ENCODE data around the gene MPLKIP.

- TF ChIP-seq JUND (IDR thresholded peaks at IDR 0.05): no peak
- TF ChIP-seq, protein P1, sequence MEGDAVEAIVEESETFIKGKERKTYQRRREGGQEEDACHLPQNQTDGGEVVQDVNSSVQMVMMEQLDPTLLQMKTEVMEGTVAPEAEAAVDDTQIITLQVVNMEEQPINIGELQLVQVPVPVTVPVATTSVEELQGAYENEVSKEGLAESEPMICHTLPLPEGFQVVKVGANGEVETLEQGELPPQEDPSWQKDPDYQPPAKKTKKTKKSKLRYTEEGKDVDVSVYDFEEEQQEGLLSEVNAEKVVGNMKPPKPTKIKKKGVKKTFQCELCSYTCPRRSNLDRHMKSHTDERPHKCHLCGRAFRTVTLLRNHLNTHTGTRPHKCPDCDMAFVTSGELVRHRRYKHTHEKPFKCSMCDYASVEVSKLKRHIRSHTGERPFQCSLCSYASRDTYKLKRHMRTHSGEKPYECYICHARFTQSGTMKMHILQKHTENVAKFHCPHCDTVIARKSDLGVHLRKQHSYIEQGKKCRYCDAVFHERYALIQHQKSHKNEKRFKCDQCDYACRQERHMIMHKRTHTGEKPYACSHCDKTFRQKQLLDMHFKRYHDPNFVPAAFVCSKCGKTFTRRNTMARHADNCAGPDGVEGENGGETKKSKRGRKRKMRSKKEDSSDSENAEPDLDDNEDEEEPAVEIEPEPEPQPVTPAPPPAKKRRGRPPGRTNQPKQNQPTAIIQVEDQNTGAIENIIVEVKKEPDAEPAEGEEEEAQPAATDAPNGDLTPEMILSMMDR (IDR thresholded peaks at IDR 0.05): no peak
- TF ChIP-seq SMC3 (IDR thresholded peaks at IDR 0.05; ENCODE audit: low read depth, low read length): no peak
- TF ChIP-seq YY1 (IDR thresholded peaks at IDR 0.05; ENCODE audit: low read depth): no peak
- no peak for TF ChIP-seq MXI1 (IDR thresholded peaks at IDR 0.05; ENCODE audit: low read depth, low read length)
- no peak for TF ChIP-seq TAF1 (IDR thresholded peaks at IDR 0.05; ENCODE audit: borderline replicate concordance, low read depth, low read length)
- no peak for TF ChIP-seq POLR2AphosphoS5 (IDR thresholded peaks at IDR 0.05; ENCODE audit: low read depth, low read length)
- TF ChIP-seq MAX (IDR thresholded peaks at IDR 0.05; ENCODE audit: low read depth): no peak
- no peak for TF ChIP-seq EZH2phosphoT487 (IDR thresholded peaks at IDR 0.05; ENCODE audit: borderline replicate concordance, low read depth)
Observed at GRCh38 chr7:40102897-40103296, 31.5 kb downstream of the MPLKIP start.
